ENCODE measurements around the gene MUTYH.

Gene MUTYH

DNA sequence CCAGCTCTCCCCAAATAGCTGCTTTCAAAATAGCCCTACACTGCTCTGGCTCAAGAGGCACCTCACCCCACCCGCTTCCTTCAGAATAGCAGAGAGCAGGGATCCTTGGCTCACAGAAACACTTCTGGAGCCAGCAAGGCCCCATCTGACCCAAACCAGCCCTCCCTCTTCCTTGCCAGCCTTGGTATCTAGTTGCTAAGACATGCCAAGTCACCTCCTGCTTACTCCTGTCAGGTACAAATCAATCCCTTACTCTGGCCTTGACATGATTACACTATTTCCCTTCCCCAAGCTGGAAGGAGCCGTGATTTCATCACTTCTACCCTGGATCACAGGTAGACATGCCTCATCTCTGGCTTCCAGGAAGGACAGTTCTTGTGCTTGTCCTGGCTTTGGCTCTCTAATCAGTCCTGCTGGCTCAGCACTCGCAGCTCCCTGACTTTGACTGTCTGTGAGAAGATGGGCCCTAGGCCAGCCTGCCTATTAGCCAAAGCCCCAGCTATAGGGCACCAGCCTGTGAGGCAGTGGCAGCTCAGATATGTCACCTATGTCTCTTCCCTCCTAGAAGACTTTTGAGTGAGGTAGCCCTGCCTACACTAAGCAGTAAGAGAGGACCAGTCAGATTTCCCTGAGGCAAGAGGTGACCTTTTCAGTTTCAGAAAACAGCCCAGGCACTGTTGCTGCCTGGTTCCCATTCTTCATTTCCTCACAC, 8.9 kb upstream of the MUTYH start:
- no peak for DNase-seq (ENCODE audit: low read depth in 2 of 2)

- DNase-seq (ENCODE audit: low read depth in 2 of 2): no peak
Measured at GRCh38 chr1:45348609-45348965, 8.3 kb upstream of the MUTYH start.

DNA sequence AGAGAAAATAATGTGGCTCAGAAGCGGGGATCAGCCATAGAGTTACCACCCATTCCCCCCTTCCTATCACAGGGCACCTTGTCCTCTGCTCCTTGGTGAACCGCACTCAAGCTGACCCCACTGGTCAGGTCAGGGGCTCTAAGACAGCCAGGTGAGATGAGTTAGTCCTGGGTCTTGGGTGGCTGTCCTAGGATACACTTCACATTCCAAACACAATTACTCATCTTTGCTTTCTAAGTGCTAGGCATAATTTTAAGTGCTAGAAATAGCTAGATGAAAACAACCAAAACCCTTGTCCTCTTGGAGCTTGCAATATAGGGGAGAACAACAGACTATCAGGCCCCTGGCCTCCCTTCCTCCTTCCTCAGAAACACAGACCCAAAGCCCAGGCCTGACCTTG, 7.8 kb upstream of the MUTYH start:
- DNase-seq (ENCODE audit: low read depth in 2 of 2): no peak

DNA sequence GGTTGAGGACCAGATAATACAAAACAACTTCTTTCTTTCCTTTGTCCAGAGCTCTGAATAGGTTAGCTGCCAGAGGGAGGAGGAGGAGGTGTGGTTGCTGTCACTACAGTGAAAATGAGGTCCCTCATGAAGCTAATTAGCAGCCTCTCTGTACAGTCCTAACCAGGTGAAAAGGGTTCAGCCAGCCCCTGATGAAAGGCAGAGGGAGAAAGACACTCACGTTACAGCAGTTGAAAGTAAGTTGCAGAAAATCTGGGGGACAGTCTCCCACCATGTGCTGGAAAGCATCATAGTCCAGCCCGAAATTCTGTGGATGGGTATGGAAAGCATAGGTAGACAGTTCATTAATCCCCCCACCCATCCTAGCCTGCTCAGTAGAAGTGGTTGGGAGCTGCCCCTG, 6.2 kb upstream of the MUTYH start:
- DNase-seq (ENCODE audit: low read depth in 2 of 2): no peak

GRCh38 chr1:45345014-45345413, 4.8 kb upstream of the MUTYH start:
- no peak for DNase-seq (ENCODE audit: low read depth in 2 of 2)

GRCh38 chr1:45344499-45344898, 4.3 kb upstream of the MUTYH start:
- no peak for DNase-seq (ENCODE audit: low read depth in 2 of 2)

GRCh38 chr1:45340816-45341466, 701 bp upstream of the MUTYH start:
- no peak for DNase-seq (ENCODE audit: low read depth in 2 of 2)

GRCh38 chr1:45337630-45338325, 2.5 kb downstream of the MUTYH start:
- no peak for DNase-seq (ENCODE audit: low read depth in 2 of 2)

DNA sequence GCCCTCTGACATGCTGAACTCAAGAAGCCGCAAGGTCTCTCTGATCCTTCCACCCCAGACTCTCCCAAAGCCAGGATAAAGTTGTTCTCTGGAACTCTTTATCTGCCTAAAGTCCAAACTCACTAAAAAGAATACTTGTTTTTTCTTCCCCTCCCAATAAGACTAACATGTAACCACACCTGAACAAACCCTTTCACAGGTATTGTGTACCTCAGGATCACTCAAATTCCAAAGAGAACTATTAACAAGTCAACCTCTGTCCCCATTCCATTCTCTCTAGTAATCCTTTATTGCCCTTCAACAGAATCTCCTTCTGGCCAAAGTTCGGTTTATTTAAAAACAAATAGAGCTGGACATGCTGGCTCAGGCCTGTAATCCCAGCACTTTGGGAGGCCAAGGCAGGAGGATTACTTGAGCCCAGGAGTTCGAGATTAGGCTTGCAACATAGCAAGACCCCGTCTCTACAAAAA, 4.3 kb downstream of the MUTYH start:
- no peak for DNase-seq (ENCODE audit: low read depth in 2 of 2)

DNA sequence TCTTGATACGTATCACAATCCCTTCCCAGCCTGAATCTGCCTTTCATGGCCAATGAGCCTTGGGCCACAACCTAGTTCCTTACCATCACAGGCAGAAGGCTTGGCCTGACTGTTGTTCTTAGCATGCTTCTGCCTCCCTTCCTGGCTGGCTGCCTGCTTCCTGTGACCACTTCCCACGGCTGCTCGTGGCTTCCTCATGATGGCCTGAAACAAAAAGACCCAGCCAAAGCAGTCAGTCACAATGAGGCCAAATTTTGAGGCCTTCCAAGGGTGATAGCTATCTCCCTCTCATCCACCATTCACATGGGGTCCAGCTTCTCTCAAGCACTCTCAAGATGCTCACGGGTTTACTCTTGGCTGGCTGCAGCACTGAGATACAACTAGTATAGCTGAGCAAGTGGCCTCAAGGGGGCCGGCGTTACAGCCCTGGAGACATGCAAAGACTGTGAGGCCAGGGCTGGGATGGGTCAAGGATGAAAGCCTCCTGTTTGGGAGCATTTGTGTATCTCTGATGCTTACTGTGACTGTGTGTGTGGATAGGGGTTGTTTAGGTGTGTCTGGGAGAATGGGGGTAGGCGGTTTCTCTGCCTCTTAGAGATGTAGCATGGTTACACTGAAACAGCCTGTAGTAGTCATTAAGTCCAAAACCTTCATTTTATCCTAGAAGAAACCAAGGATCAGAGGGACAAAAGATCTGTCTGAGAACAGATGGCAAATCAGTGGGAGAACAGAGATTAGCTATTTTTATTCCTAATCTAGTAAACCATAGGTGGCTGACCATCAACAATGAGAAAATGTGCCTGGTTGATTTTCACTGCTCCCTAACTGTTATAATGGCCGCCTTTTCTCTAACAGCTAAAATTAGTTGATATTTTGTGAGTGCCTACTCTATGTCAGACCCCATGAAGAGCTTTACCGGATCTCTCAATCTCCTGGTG, 5.7 kb downstream of the MUTYH start:
- no peak for DNase-seq (ENCODE audit: low read depth in 2 of 2)

- no peak for DNase-seq (ENCODE audit: low read depth in 2 of 2)
Measured at GRCh38 chr1:45332346-45332720, 7.9 kb downstream of the MUTYH start.

GRCh38 chr1:45331436-45332345, 8.5 kb downstream of the MUTYH start:
- DNase-seq (ENCODE audit: low read depth in 2 of 2): no peak

DNA sequence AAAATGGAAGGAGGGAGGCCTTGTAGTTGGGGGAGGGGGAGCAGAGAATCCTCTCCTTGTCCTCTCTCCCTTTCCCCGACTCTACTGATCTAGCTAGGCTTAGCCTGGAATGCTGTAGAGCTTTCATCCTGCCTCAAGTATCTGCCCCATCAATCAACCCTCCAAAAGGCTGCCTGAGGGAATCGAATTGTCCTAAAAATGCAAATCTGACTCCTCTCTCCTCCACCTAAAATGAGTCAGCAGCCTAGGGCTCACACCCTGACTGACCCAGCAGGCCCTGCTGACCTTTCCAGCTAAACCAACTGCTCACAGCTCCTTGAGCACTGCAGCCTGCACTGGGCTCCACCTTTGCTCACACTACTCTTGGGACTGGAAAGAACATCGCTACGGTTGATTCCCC, 10.8 kb downstream of the MUTYH start:
- DNase-seq (ENCODE audit: low read depth in 2 of 2): no peak

DNA sequence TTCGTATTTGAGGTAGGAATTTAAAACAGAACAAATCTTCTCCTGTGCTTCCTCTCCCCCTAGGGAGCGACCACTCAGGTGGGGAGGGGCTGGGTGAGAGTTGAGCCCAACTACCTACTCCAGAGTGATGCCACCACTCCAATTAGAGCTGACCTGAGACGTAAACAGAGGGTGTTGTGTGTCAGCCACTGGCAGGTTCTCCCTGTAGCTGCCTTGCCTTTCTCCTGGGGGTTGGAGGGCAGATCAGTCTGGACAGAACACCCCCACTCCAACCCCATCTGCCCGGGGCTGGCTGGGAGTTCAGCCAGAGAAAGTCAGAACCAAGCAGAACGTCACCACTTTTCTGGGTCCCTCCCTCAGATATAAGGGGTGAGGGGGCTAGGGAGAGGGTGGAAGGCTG, 11.6 kb downstream of the MUTYH start:
- DNase-seq (ENCODE audit: low read depth in 2 of 2): no peak

DNA sequence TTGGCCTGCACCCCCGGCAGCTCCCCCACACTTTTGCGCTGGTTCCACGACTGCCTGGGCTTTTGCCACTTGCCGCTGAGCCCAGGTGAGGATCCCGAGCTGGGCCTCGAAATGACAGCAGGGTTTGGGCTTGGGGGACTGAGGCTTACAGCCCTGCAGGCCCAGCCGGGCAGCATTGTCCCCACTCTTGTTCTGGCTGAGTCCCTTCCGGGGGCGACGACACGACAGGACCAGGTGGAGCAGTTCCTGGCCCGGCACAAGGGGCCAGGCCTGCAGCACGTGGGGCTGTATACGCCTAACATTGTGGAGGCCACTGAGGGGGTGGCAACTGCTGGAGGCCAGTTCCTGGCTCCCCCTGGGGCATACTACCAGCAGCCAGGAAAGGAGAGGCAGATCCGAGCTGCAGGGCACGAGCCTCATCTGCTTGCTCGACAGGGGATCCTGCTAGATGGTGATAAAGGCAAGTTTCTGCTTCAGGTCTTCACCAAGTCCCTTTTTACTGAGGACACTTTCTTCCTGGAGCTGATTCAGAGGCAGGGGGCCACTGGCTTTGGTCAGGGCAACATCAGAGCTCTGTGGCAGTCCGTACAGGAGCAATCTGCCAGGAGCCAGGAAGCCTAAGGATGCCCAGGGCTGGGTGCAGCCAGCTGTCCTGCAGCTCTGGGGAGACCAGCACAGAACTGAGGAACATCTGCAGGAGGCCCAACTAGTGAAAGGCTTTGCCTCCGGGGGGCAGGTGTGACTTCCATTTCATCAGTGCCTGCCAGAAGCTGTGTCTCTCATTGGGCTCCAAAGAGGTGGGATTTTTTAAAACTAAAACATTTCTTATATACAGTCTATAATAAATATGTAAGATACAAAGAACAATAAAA, 12.4 kb downstream of the MUTYH start:
- DNase-seq (ENCODE audit: low read depth in 2 of 2): no peak

- DNase-seq (ENCODE audit: low read depth in 2 of 2): peak in 1 of 2 donors; percentile 51
Measured at GRCh38 chr1:45326627-45327623, 13.3 kb downstream of the MUTYH start, which contains the start of gene HPDL. HPDL (plus strand) TSS chr1:45326895; CDS start chr1:45327149, 254 bp downstream.

- no peak for DNase-seq (ENCODE audit: low read depth in 2 of 2)
Measured at GRCh38 chr1:45325851-45326506, 14.3 kb downstream of the MUTYH start.

- DNase-seq (ENCODE audit: low read depth in 2 of 2): no peak
Measured at GRCh38 chr1:45322486-45323040, 17.7 kb downstream of the MUTYH start.
